ENCODE results near the gene ACSF2.

DNA sequence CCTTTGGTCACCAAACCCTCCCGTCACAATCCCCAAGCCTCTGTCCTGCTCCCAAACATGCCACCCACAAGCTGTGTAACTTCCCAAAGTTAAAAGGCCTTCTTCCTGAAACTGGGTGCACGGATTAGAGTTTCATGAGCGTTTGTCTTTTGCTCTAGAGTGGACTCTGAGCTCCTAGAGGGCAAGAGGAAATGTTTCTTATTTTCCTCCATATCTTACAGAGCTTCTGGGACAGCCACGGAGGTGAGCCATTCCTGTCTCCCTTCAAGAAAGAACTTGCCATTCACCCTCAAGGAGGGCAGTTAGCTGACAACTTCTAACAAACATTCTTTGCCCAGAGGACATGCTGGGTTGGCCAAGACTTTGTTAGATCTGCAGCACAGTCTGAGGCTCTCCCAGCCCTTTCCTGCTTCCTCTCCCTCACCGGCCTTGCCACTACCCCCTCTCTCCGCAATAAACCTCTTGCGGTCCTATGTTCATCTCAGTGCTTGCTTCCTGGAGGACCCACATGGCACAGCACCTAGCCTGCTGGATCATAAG, 79.6 kb downstream of the ACSF2 start:
- TF ChIP-seq EZH2 (IDR thresholded peaks at IDR 0.05; ENCODE audit: low read length, unreplicated experiment), result no peak
- TF ChIP-seq, protein P1, sequence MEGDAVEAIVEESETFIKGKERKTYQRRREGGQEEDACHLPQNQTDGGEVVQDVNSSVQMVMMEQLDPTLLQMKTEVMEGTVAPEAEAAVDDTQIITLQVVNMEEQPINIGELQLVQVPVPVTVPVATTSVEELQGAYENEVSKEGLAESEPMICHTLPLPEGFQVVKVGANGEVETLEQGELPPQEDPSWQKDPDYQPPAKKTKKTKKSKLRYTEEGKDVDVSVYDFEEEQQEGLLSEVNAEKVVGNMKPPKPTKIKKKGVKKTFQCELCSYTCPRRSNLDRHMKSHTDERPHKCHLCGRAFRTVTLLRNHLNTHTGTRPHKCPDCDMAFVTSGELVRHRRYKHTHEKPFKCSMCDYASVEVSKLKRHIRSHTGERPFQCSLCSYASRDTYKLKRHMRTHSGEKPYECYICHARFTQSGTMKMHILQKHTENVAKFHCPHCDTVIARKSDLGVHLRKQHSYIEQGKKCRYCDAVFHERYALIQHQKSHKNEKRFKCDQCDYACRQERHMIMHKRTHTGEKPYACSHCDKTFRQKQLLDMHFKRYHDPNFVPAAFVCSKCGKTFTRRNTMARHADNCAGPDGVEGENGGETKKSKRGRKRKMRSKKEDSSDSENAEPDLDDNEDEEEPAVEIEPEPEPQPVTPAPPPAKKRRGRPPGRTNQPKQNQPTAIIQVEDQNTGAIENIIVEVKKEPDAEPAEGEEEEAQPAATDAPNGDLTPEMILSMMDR (conservative IDR thresholded peaks at IDR 0.05; ENCODE audit: low read depth, low read length), result no peak

Data from PC-3 (cell line).